Panc1 (cell line): ENCODE data around the gene CD101. TPM values are rescaled to one million over a fixed set of nuclear protein-coding genes. Genes with fewer than 3 reads are reported as not detected.

Experiments
- ATAC-seq: fragments of 200-7000 bp; cut with Tn5 transposase; 2 replicates; pipeline ENCODE4 v1.9.1; 2020; ENCODE audit warnings: mild to moderate bottlenecking, moderate library complexity
- BruUV-seq: library from RNA; stranded (reverse); fragments of 400-500 nt; replicated peaks from 2 replicates; lab custom pipeline; 2021; lab: Mats Ljungman, UMichigan
- CTCF ChIA-PET: fragments of 300-600 bp; sonication (Branson Sonifier 250); formaldehyde crosslinking; loops from one replicate; lab custom pipeline; 2022; ENCODE audit warnings: antibody characterized with exemption; lab: Charles Lee
- POLR2A ChIA-PET: fragments of 300-600 bp; sonication (Branson Sonifier 250); formaldehyde crosslinking; loops from one replicate; lab custom pipeline; 2022; ENCODE audit warnings: antibody characterized with exemption; lab: Charles Lee
- DNase-seq: peaks from one replicate; pipeline ENCODE4 v3.0.0-alpha.2; 2010; ENCODE audit warnings: low read depth, low spot score
- H3K27ac ChIP-seq: 2 replicates; pipeline ENCODE4 v1.5.1; 2011; ENCODE audit warnings: mild to moderate bottlenecking, low read length, inconsistent platforms
- H3K27me3 ChIP-seq: fragments of 200-500 bp; sonication (Bioruptor generic); 2 replicates; pipeline ENCODE4 v1.6.0; 2014; ENCODE audit warnings: low read length, inconsistent platforms; ENCODE audit not compliant: control insufficient read depth, insufficient read depth
- H3K36me3 ChIP-seq: fragments of 200-500 bp; sonication (Bioruptor generic); 2 replicates; pipeline ENCODE4 v1.5.1; 2014; ENCODE audit warnings: inconsistent platforms, mild to moderate bottlenecking, low read length, moderate library complexity; ENCODE audit not compliant: control insufficient read depth, insufficient read depth
- H3K4me1 ChIP-seq: 2 replicates; pipeline ENCODE4 v1.5.1; 2011; ENCODE audit warnings: inconsistent platforms, mild to moderate bottlenecking, low read length, moderate library complexity; ENCODE audit not compliant: control insufficient read depth, insufficient read depth
- H3K4me3 ChIP-seq, 2 experiments: 2 replicates each; pipeline ENCODE4 v1.5.1; 2011 to 2012; ENCODE audit warnings: low read depth in 2 of 2, low read length in 2 of 2, mild to moderate bottlenecking in 2 of 2, inconsistent platforms in 1 of 2, moderate library complexity in 1 of 2
- H3K9me3 ChIP-seq: fragments of 200-500 bp; sonication (Bioruptor generic); 2 replicates; pipeline ENCODE4 v1.5.1; 2014; ENCODE audit warnings: low read depth, mild to moderate bottlenecking, inconsistent platforms, low read length, moderate library complexity; ENCODE audit not compliant: control insufficient read depth, insufficient read depth
- CTCF ChIP-seq: fragments of 450-650 bp; IDR thresholded peaks from 2 replicates; pipeline ENCODE4 v1.5.1; 2017; ENCODE audit warnings: mild to moderate bottlenecking
- POLR2AphosphoS5 ChIP-seq: IDR thresholded peaks from 2 replicates; pipeline ENCODE4 v1.6.1; 2012; ENCODE audit warnings: mild to moderate bottlenecking, low read depth, low read length, moderate library complexity
- REST ChIP-seq, 2 experiments: IDR thresholded peaks; 2 replicates each; pipeline ENCODE4 v1.6.1; 2011 to 2012; ENCODE audit warnings: low read depth in 2 of 2, control low read depth in 1 of 2, low read length in 1 of 2, mild to moderate bottlenecking in 1 of 2, moderate library complexity in 1 of 2; ENCODE audit not compliant: insufficient read depth in 1 of 2
- SIN3A ChIP-seq: IDR thresholded peaks from 2 replicates; pipeline ENCODE4 v1.6.1; 2012; ENCODE audit warnings: low read depth, mild to moderate bottlenecking, low read length, moderate library complexity, borderline replicate concordance; ENCODE audit not compliant: insufficient read depth
- TCF7L2 ChIP-seq: IDR thresholded peaks from 2 replicates; pipeline ENCODE4 v1.6.1; 2011; ENCODE audit warnings: mild to moderate bottlenecking, low read depth, low read length, inconsistent platforms
- in situ Hi-C: cut with HindIII; loops from 2 replicates; pipeline ENCODE4 v1.10.0; 2016; ENCODE audit warnings: low sequenced_read_pairs, low pct_unique_long_range_greater_than_20kb
- intact Hi-C: fragments of 100-400 bp; cut with micrococcal nuclease; formaldehyde crosslinking; loops from one replicate; pipeline ENCODE4 v1.10.0; 2022; ENCODE audit not compliant: unreplicated experiment
- total RNA-seq: library from RNA; stranded (reverse); gene quantifications from one replicate; pipeline ENCODE4 v1.2.1, GENCODE V29; 2021; ENCODE audit not compliant: unreplicated experiment

The CD101 gene
- total RNA-seq, 1 experiment from 2014 or later = not detected

GRCh38 chr1:116986421-116987255 lies 14.9 kb upstream of the CD101 start:
- intact Hi-C loops = no loop called here
- ChIA-PET CTCF (no interaction called here), POLR2A (no interaction called here)
- H3K4me1 ChIP-seq = no peaks in the 10 kb centered on the region
- no peak overlapping the region for H3K4me3 ChIP-seq
- TF ChIP-seq SIN3A (no peak), POLR2AphosphoS5 (no peak), CTCF (no peak), TCF7L2 (no peak), REST (IDR thresholded peaks at IDR 0.05; ENCODE audit: insufficient read depth in 1 of 2, low read depth in 2 of 2, low read length in 1 of 2) (no peak)
- no peak overlapping the region for H3K27ac ChIP-seq
- DNase-seq = no peak
- no peaks in the 10 kb centered on the region for H3K27me3 ChIP-seq
- H3K36me3 ChIP-seq = no peaks in the 10 kb centered on the region
- H3K9me3 ChIP-seq = no peaks in the 10 kb centered on the region
- in situ Hi-C loops = no loop called here
- no TSS peak for BruUV-seq
- no peak for ATAC-seq

- Histone ChIP-seq H3K36me3 (no peaks in the 10 kb centered on the region), H3K9me3 (no peaks in the 10 kb centered on the region), H3K27me3 (no peaks in the 10 kb centered on the region), H3K4me3 (no peak overlapping the region), H3K4me1 (no peaks in the 10 kb centered on the region), H3K27ac (no peak overlapping the region)
- POLR2A ChIA-PET = no interaction called here
- in situ Hi-C loops (no loop called here), intact Hi-C loops (no loop called here)
- DNase-seq (no peak), ATAC-seq (no peak)
- TF ChIP-seq REST (IDR thresholded peaks at IDR 0.05; ENCODE audit: insufficient read depth in 1 of 2, low read depth in 2 of 2, low read length in 1 of 2) = no peak
- no peak for TF ChIP-seq SIN3A
- TF ChIP-seq TCF7L2 = no peak
- TF ChIP-seq CTCF = no peak
- no peak for TF ChIP-seq POLR2AphosphoS5
- no TSS peak for BruUV-seq
- CTCF ChIA-PET = no interaction called here
Observed at GRCh38 chr1:116987256-116987555, 14.4 kb upstream of the CD101 start.
